ES-I3 (cell line): ENCODE measurements around the gene NEAT1.

Experiments used
- H3K36me3 ChIP-seq: 2 replicates; pipeline ENCODE4 v1.6.1; 2013; ENCODE audit warnings: mild to moderate bottlenecking, low read length, control low read depth, moderate library complexity; ENCODE audit not compliant: insufficient read depth
- H3K4me1 ChIP-seq: 2 replicates; pipeline ENCODE4 v1.6.1; 2013; ENCODE audit warnings: mild to moderate bottlenecking, control low read depth, low read length; ENCODE audit not compliant: insufficient read depth
- H3K9ac ChIP-seq: 2 replicates; pipeline ENCODE4 v1.6.1; 2013; ENCODE audit warnings: low read depth, mild to moderate bottlenecking, low read length, moderate library complexity
- H3K9me3 ChIP-seq: 2 replicates; pipeline ENCODE4 v1.6.1; 2013; ENCODE audit warnings: mild to moderate bottlenecking, low read length, moderate library complexity; ENCODE audit not compliant: control insufficient read depth, insufficient read depth

NEAT1 gene

GRCh38 chr11:65429724-65430405, 7.3 kb downstream of the NEAT1 start:
- H3K9me3 ChIP-seq, result no peaks in the 10 kb centered on the region
- 0 out of 2 replicates have a peak, but pooled peaks cover 3% of the 10 kb centered on the region for H3K4me1 ChIP-seq
- H3K36me3 ChIP-seq, result peaks cover 26% of the 10 kb centered on the region
- H3K9ac ChIP-seq, result no peak overlapping the region; the same call in 1 of the 2 replicates

DNA sequence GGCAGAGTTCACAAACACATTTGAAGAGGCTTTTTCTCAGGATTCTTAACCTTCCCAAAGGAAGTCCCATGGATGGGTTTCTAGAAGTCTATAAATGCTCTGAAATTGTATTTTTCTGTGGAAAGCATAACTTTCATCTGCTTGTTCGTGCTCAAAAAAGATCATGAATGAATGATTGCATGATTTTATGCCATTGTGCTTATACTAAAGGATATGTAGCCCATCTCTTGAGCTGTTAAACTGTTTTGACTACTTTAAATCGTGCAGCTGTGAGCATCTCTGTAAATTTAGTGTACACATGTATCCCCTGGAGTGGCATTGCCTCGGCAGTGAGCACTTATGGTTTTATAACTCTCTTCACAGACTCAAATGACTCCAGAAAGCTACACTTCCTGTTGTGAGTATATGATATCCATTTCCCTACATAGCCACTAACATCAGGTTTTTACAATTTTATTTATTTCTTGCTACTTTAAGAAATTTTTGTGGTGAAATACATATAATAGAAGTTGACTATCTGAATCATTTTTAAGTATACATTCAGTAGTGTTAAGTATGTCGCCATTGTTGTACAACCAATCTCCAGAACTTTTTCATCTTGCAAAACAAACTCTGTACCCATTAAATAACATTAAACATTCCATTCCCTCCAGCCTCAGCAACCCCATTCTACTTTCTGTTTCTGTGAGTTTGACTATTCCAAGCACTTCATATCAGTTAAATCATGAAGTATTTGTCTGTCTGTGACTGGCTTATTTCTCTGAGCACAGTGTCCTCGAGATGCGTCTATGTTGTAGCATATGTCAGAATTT, 8.0 kb downstream of the NEAT1 start:
- Histone ChIP-seq H3K9me3 (no peaks in the 10 kb centered on the region), H3K36me3 (peaks cover 24% of the 10 kb centered on the region), H3K9ac (no peak overlapping the region), H3K4me1 (0 out of 2 replicates have a peak, but pooled peaks cover 3% of the 10 kb centered on the region)

DNA sequence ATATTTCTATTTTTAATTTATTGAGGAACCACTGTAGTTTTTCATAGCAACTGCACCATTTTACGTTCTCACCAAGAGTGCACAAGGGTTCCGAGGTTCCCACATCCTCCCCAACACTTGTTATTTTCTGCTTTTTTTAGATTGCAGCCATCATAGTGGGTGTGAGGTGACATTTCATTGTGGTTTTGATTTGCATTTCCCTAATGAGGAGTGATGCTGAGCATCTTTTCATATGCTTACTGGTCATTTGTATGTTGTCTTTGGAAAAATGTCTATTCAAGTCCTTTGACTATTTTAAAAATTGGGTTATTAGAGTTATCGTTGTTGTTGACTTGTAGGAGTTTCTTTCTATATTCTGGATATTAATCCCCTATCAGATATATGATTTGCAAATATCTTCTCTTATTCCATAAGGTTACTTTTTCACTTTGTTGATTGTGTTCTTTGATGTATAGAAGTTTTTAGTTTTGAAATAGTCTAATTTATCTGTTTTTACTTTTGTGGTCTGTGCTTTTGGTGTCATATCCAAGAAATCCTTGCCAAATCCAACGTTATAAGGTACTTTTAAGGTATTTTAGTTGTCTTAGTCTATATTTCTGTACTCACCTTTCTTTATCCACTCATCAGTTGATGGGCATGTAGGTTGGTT, 9.0 kb downstream of the NEAT1 start:
- Histone ChIP-seq H3K36me3 (peaks cover 27% of the 10 kb centered on the region), H3K9me3 (no peaks in the 10 kb centered on the region), H3K4me1 (0 out of 2 replicates have a peak, but pooled peaks cover 3% of the 10 kb centered on the region), H3K9ac (no peak overlapping the region)

DNA sequence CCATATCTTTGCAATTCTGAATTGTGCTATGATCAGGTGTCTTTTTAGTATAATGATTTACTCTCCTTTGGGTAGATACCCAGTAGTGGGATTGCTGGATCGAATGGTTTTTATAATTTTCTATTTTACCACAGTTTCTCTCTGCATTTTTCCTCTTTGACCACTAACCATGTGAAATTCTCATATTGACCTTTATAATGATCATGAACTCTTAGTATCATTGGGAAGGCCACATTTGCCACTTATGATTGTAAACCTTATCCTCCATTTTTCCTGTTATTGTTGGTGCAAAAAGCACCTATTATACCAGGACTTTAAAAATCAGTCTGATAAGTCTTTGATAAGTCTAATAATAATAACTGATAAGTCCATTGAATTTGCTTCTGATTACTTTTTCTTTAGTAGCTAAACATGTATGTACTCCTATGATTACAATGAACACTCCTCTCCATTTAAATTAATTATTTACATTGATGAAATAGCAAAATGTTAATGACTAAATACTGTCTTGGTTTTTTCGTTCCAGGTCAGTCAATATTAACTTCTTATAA, 9.6 kb downstream of the NEAT1 start:
- no peak overlapping the region for H3K9ac ChIP-seq
- 0 out of 2 replicates have a peak, but pooled peaks cover 2% of the 10 kb centered on the region for H3K4me1 ChIP-seq
- H3K36me3 ChIP-seq, result peaks cover 25% of the 10 kb centered on the region
- no peaks in the 10 kb centered on the region for H3K9me3 ChIP-seq

- Histone ChIP-seq H3K36me3 (peaks cover 25% of the 10 kb centered on the region), H3K4me1 (no peaks in the 10 kb centered on the region), H3K9ac (no peak overlapping the region), H3K9me3 (no peaks in the 10 kb centered on the region)
Observed at GRCh38 chr11:65432686-65433582, 10.3 kb downstream of the NEAT1 start.

- Histone ChIP-seq H3K4me1 (no peaks in the 10 kb centered on the region), H3K9me3 (no peaks in the 10 kb centered on the region), H3K36me3 (peaks cover 25% of the 10 kb centered on the region), H3K9ac (no peak overlapping the region)
Observed at GRCh38 chr11:65433657-65434056, 11.1 kb downstream of the NEAT1 start.

- Histone ChIP-seq H3K9ac (no peak overlapping the region), H3K36me3 (peaks cover 25% of the 10 kb centered on the region), H3K9me3 (no peaks in the 10 kb centered on the region), H3K4me1 (no peaks in the 10 kb centered on the region)
Observed at GRCh38 chr11:65434057-65434666, 11.6 kb downstream of the NEAT1 start.

DNA sequence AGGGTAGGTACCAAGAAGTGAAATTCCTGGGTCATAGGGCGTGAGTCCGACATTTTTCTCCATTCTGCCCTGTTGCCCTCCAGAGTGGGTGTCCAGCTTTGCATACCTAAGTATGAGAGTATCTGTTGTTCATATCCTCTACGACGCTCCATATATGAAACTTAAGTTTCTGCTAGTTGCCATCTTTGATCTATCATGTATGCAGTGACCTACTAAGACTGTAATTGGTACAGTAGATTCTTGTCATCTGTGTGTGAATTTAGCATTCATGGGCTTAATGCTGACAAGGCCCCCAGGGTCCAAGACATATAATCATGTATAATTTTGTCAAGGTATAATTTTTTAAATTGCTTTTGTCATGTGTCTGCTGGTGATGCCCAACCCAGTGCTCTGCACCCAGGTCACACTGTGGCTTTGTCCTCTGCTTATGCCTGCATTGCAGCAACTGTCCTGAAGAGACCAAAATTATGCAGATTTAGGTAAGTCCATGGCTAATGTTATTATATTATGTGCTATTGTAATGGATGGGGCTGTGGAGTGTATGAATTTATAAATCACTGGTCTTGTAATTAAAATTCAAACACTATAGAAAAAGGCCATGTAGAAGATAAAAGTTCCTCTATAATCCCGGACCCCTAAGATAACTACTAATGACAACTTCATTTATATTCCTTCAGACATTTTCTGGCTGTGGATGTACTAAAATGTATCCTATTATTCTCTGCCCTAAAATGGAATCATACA, 12.2 kb downstream of the NEAT1 start:
- Histone ChIP-seq H3K4me1 (no peaks in the 10 kb centered on the region), H3K36me3 (peaks cover 25% of the 10 kb centered on the region), H3K9me3 (no peaks in the 10 kb centered on the region), H3K9ac (no peak overlapping the region)

- Histone ChIP-seq H3K9ac (no peak overlapping the region), H3K4me1 (no peaks in the 10 kb centered on the region), H3K9me3 (no peaks in the 10 kb centered on the region), H3K36me3 (peaks cover 25% of the 10 kb centered on the region)
Observed at GRCh38 chr11:65435411-65435931, 12.9 kb downstream of the NEAT1 start.

DNA sequence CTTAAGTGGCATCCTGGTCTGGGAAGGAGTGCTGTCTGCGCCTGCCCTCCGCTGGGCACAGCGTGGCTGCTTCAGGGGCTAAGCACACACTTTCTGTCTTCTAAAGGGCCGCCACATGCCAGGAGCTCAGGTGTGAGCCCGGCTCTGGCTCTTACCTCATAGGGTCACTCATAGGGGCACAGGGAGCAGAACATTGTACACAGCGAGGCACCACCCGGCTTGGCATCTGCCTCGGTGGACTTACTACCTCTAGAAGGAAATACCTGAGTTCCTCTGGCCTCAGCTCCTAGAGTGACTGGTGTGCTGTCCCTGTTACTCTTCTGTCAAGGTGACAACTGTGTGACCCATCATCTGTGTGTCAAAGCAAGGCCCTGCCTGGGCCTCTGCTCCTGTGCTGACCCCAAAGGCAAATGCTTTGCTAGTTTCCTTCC, 13.4 kb downstream of the NEAT1 start:
- H3K36me3 ChIP-seq, result peaks cover 25% of the 10 kb centered on the region
- no peak overlapping the region for H3K9ac ChIP-seq
- no peaks in the 10 kb centered on the region for H3K4me1 ChIP-seq
- no peaks in the 10 kb centered on the region for H3K9me3 ChIP-seq

DNA sequence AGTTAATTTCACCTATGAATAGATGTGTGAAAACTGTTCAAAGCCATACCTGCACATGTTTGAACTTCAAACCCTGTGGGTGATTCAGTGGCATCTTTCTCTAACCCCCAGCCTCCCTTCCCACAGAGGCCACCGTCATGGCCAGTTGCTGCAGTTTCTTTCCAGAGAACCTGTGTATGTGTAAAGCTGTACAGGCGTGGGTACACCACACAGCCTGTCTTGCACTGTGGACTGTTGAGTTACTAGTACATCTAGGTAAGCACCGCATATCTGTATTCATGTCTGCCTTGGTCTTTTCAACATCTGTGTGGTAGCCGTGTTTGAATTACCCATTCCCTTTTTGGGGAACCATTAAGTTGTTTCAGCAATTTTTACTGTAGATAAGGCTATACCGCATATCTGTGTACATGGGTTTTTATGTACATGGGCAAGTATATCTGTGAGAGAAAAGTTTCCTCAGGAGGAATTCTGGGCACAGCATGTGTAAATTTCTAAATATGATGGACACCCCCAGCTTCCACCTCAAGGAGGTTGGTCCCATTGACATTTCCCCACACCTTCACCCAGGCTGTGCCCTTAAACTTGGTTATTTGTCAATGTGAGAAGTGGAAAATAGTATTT, 13.9 kb downstream of the NEAT1 start:
- H3K9me3 ChIP-seq, result no peaks in the 10 kb centered on the region
- no peaks in the 10 kb centered on the region for H3K4me1 ChIP-seq
- peaks cover 23% of the 10 kb centered on the region for H3K36me3 ChIP-seq
- H3K9ac ChIP-seq, result no peak overlapping the region

DNA sequence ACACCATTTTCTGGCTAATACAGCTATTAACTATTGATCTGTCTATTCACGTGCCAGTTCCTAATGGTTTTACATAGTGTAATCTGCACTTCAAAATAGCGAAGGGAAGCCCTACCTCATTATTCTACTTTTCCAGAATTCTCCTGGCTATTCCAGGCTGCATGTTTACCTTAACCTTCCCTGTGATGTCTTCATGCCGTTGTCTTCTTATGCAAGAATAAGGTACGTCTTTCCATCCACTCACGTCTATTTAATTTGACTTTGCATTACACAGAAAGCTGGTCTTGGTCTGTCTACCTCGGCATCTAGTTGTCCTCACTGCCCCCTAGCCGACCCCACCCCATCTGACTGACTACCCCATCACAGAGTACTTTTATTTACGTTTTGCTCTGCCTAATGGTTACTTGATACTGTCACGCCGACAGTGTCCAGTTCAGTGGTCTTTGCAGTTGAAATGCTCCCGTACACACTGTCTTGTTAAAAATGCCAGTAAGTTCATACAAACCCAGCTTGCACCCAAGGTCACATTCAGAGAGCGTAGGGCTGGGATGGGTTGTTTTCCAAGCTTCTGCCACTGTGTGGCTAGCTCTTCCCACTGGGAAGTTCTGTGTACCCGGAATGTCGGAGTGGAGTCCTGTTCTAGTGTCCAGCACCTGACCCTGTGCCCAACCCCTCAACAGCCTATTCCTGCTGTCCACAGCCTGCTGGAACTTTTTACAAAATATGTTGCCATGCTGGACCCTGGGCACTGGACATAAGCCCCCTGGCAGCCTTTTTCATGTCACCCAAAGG, 15.0 kb downstream of the NEAT1 start:
- Histone ChIP-seq H3K4me1 (no peaks in the 10 kb centered on the region), H3K36me3 (peaks cover 23% of the 10 kb centered on the region), H3K9me3 (no peaks in the 10 kb centered on the region), H3K9ac (no peak overlapping the region)
